SK-N-SH (cell line): ENCODE data around the gene AANAT. TPM values are rescaled to one million over a fixed set of nuclear protein-coding genes. Genes with fewer than 3 reads are reported as not detected.
"Not testable (repeated sequence)": the region's sequence is repeated elsewhere in the genome, so short reads cannot be mapped to it uniquely, and the experiment has no call there.

Experiments used
- CTCF ChIA-PET: fragments of 300-600, 350-600 bp; formaldehyde crosslinking; extraction: SDS; loops from one replicate; lab custom pipeline; 2021; lab: Yijun Ruan, JAX
- POLR2A ChIA-PET: fragments of 350-600 bp; sonication (Branson Sonifier 250); formaldehyde crosslinking; extraction: SDS; loops from one replicate; lab custom pipeline; 2020; ENCODE audit warnings: antibody characterized with exemption, inconsistent platforms; lab: Yijun Ruan, JAX
- DNase-seq: peaks from one replicate; pipeline ENCODE4 v3.0.0; 2012
- H2AFZ ChIP-seq: fragments of 200-600 bp; sonication (generic); 2 replicates; pipeline ENCODE4 v1.8.1; 2016; ENCODE audit warnings: antibody characterized with exemption, mild to moderate bottlenecking, low read depth
- H3F3A ChIP-seq: fragments of 200-600 bp; sonication (generic); replicated peaks from 2 replicates; pipeline ENCODE3; 2016; ENCODE audit warnings: antibody characterized with exemption, mild to moderate bottlenecking; ENCODE audit not compliant: insufficient read depth
- H3K27ac ChIP-seq, 2 experiments: fragments of 200-500 bp in 1 of 2; fragments of 200-600 bp in 1 of 2; sonication (Bioruptor generic) in 1 of 2; sonication (generic), shearing (Covaris generic) in 1 of 2; 2 replicates each; pipeline versions ENCODE4 v1.5.1 to v1.6.1; 2014 to 2016; ENCODE audit warnings: low read depth in 2 of 2, inconsistent platforms in 1 of 2, low read length in 1 of 2, mild to moderate bottlenecking in 1 of 2, mixed read lengths in 1 of 2
- H3K27me3 ChIP-seq: fragments of 200-600 bp; sonication (generic), shearing (Covaris generic); 2 replicates; pipeline ENCODE4 v1.6.1; 2016; ENCODE audit warnings: mixed run types; ENCODE audit not compliant: insufficient read depth
- H3K36me3 ChIP-seq, 2 experiments: fragments of 200-500 bp in 1 of 2; fragments of 200-600 bp in 1 of 2; sonication (Bioruptor generic) in 1 of 2; sonication (generic) in 1 of 2; replicated peaks in 1 of 2; 2 replicates each; pipeline versions ENCODE3 to v1.5.1; 2014 to 2016; ENCODE audit warnings: low read length in 1 of 2, mild to moderate bottlenecking in 1 of 2; ENCODE audit not compliant: insufficient read depth in 2 of 2, control insufficient read depth in 1 of 2
- H3K4me1 ChIP-seq, 2 experiments: fragments of 200-500 bp in 1 of 2; fragments of 200-600 bp in 1 of 2; sonication (Bioruptor generic) in 1 of 2; sonication (generic), shearing (Covaris generic) in 1 of 2; 2 replicates each; pipeline versions ENCODE4 v1.5.1 to v1.6.1; 2014 to 2016; ENCODE audit warnings: low read depth in 1 of 2, low read length in 1 of 2, mixed run types in 1 of 2; ENCODE audit not compliant: insufficient read depth in 2 of 2, control insufficient read depth in 1 of 2
- H3K4me2 ChIP-seq: fragments of 200-600 bp; sonication (generic), shearing (Covaris generic); 2 replicates; pipeline ENCODE4 v1.6.1; 2017; ENCODE audit warnings: mixed run types
- H3K4me3 ChIP-seq, 2 experiments: fragments of 200-500 bp in 1 of 2; fragments of 200-600 bp in 1 of 2; sonication (Bioruptor generic) in 1 of 2; sonication (generic), shearing (Covaris generic) in 1 of 2; 2 replicates each; pipeline versions ENCODE4 v1.5.1 to v1.8.1; 2014 to 2016; ENCODE audit warnings: low read depth in 2 of 2, inconsistent platforms in 1 of 2, low read length in 1 of 2, mild to moderate bottlenecking in 1 of 2, mixed read lengths in 1 of 2, moderate library complexity in 1 of 2
- H3K79me2 ChIP-seq: fragments of 200-600 bp; sonication (generic); 2 replicates; pipeline ENCODE4 v1.8.1; 2017; ENCODE audit warnings: mild to moderate bottlenecking; ENCODE audit not compliant: insufficient read depth
- H3K9ac ChIP-seq: fragments of 200-600 bp; sonication (generic); 2 replicates; pipeline ENCODE4 v1.6.1; 2017; ENCODE audit warnings: mixed run types
- H3K9me2 ChIP-seq: fragments of 200-600 bp; sonication (generic); 2 replicates; pipeline ENCODE4 v1.6.1; 2017; ENCODE audit warnings: mixed run types
- H3K9me3 ChIP-seq: fragments of 200-600 bp; sonication (generic); 2 replicates; pipeline ENCODE4 v1.6.1; 2017; ENCODE audit warnings: mixed run types, mild to moderate bottlenecking, moderate library complexity
- H4K20me1 ChIP-seq: fragments of 200-600 bp; sonication (generic); 2 replicates; pipeline ENCODE4 v1.6.1; 2017; ENCODE audit warnings: mild to moderate bottlenecking, mixed run types; ENCODE audit not compliant: insufficient read depth
- EZH2phosphoT487 ChIP-seq: fragments of 200-600 bp; sonication (generic); IDR thresholded peaks from 2 replicates; pipeline ENCODE4 v1.6.1; 2017; ENCODE audit warnings: low read depth, mixed run types, mild to moderate bottlenecking, antibody characterized with exemption, moderate library complexity, borderline replicate concordance
- FOXJ3 ChIP-seq: sonication (generic); formaldehyde crosslinking; IDR thresholded peaks from 2 replicates; pipeline ENCODE4 v1.5.1; 2020; ENCODE audit warnings: mild to moderate bottlenecking, missing genetic modification reagents
- FOXM1 ChIP-seq: IDR thresholded peaks from 2 replicates; pipeline ENCODE4 v1.4.0; 2012; ENCODE audit warnings: low read depth, mild to moderate bottlenecking
- MEF2A ChIP-seq: IDR thresholded peaks from 2 replicates; pipeline ENCODE4 v1.4.0; 2012; ENCODE audit warnings: low read depth, borderline replicate concordance
- MXI1 ChIP-seq: IDR thresholded peaks from 2 replicates; pipeline ENCODE4 v1.6.1; 2012; ENCODE audit warnings: mild to moderate bottlenecking, low read depth, low read length, improper control_type of control experiment
- RAD21 ChIP-seq: IDR thresholded peaks from 2 replicates; pipeline ENCODE4 v1.6.1; 2012; ENCODE audit warnings: mild to moderate bottlenecking, low read length
- RCOR1 ChIP-seq: fragments of 150-350 bp; IDR thresholded peaks from 2 replicates; pipeline ENCODE4 v1.6.1; 2017; ENCODE audit warnings: antibody characterized with exemption, low read length
- REST ChIP-seq: IDR thresholded peaks from 2 replicates; pipeline ENCODE4 v1.6.1; 2012; ENCODE audit warnings: mild to moderate bottlenecking, low read depth, low read length, moderate library complexity
- RFX5 ChIP-seq: IDR thresholded peaks from 2 replicates; pipeline ENCODE4 v1.6.1; 2012; ENCODE audit warnings: mild to moderate bottlenecking, improper control_type of control experiment, low read length
- SMC3 ChIP-seq: IDR thresholded peaks from 2 replicates; pipeline ENCODE4 v1.6.1; 2012; ENCODE audit warnings: low read depth, low read length, improper control_type of control experiment
- TAF1 ChIP-seq: IDR thresholded peaks from 2 replicates; pipeline ENCODE4 v1.6.1; 2012; ENCODE audit warnings: low read depth, mild to moderate bottlenecking, low read length, moderate library complexity, borderline replicate concordance
- ZBTB33 ChIP-seq: IDR thresholded peaks from 2 replicates; pipeline ENCODE4 v1.4.0; 2012; ENCODE audit warnings: low read depth, borderline replicate concordance
- WGBS: methylation state at CpG from one replicate; pipeline ENCODE4 v1.1.6; 2017; ENCODE audit warnings: low lambda C conversion rate; 5-methylcytosine and 5-hydroxymethylcytosine counted together
- polyA plus RNA-seq, 3 experiments: library from polyadenylated mRNA; depleted of rRNA; stranded (reverse); fragments of >200 nt; gene quantifications; 2 replicates each; pipeline ENCODE4 v1.2.3, GENCODE V29; 2012
- TF ChIP-seq, protein P1 (sequence below): fragments of 150-350 bp; IDR thresholded peaks from 2 replicates; pipeline ENCODE4 v1.6.1; 2017; ENCODE audit warnings: antibody characterized with exemption, low read length, low read depth, borderline replicate concordance

Gene AANAT
- polyA plus RNA-seq, 1 of the 3 experiments (the other 2 are of a cell fraction) = 0.26 TPM

DNA sequence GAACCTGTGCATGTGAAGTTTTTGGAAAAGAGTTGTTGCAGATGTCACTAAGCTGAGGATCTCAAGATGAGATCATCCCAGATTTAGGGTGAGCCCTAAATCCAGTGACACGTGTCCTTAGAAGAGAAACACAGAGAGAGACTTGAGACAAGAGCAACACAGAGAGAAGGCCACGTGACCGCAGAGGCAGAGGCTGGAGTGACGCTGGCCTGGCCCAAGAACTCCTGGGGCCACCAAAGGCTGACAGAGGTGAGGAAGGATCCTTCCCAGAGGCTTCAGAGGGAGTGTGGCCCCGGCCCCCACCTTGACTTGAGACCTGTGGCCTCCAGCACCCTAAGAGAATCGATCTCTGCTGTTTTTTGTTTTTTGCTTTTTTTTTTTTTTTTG is 45.9 kb downstream of the AANAT start (continued):
- TF ChIP-seq REST = no peak
- TF ChIP-seq MXI1 = no peak
- no peak for TF ChIP-seq RAD21
- no peak for TF ChIP-seq EZH2phosphoT487
- no peak for TF ChIP-seq RFX5
- TF ChIP-seq FOXM1 = no peak

DNA sequence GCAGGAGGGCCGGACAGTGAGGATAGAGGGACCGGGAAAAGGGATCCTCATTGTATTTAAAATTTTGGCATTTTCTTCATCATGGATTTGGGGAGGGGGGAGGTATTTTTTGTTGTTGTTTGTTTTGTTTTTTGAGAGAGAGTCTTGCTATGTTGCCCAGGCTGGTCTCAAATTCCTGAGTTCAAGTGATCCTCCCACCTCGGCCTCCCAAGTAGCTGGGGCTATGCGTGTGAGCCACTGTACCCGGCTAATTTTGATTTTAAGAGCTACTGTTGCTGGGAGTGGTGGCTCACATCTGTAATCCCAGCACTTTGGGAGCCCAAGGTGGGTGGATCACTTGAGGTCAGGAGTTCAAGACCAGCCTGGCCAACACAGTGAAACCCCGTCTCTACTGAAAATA is 47.0 kb downstream of the AANAT start:
- not testable (repeated sequence) for DNase-seq, H3K9ac ChIP-seq, H3K9me3 ChIP-seq, H3K4me2 ChIP-seq, H3K4me1 ChIP-seq, H3K4me3 ChIP-seq, H3K79me2 ChIP-seq, H3K9me2 ChIP-seq, H3F3A ChIP-seq, H3K36me3 ChIP-seq, H3K27ac ChIP-seq, H2AFZ ChIP-seq, H4K20me1 ChIP-seq
- 86% methylated on average over 6 of the region's 6 CpGs for WGBS
- H3K27me3 ChIP-seq = peaks cover 19% of the 10 kb centered on the region; the same call in 1 of the 2 replicates
- ChIA-PET CTCF (interaction anchor here (1.1 to 52.1 kb wide), 7 partner anchors 4 to 117 kb away, joined by 3 to 1687 read pairs (median 201); partner anchors contain the start of genes AANAT, CYGB, PRCD and RHBDF2), POLR2A (interaction anchor here (0.7 kb wide), 1 partner anchor 11 kb away, joined by 4 read pairs; no protein-coding TSS in a partner anchor)

DNA sequence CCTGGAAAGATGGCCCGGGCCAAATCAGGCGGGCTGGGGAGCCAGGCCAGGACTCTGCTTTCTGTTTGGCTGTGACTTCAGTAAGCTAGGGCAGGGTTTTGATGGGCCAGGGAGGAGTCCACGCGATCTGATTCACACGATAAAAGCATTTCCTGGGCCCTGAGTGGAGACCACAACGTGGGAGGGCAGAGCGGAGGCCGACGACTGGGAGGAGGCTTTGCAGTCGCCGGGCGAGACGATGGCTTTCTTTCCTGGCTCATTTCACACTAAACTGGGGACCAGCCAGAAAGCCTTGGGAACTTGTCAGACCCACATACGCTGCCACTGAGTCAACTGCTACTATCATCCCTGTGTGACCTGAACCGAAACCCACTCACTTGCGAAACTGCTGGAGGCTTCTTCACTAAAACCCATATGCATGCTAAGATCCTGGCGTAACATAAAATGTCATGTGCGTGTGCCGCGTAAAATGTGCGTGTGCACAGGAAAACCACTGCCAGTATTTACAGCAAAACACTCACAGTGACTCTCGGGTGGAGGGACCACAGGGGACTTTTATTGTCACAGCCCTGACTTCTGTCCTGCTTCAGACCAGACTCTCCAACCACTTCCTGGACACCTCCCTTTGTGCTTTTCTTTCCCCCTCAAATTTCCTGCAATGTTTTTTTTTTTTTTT is 48.0 kb downstream of the AANAT start:
- no peak overlapping the region for H3K9ac ChIP-seq
- no peak overlapping the region for H3K27ac ChIP-seq
- H3F3A ChIP-seq = no peaks in the 10 kb centered on the region
- H3K79me2 ChIP-seq = no peaks in the 10 kb centered on the region
- 90% methylated on average over 22 of the region's 22 CpGs for WGBS
- no peak overlapping the region for H3K4me3 ChIP-seq
- ChIA-PET POLR2A (no interaction called here), CTCF (interaction anchor here (2.2 to 52.1 kb wide), 6 partner anchors 5 to 118 kb away, joined by 8 to 1687 read pairs (median 201); partner anchors contain the start of genes AANAT, CYGB, PRCD and RHBDF2)
- TF ChIP-seq REST (no peak), ZBTB33 (no peak), SMC3 (no peak), FOXJ3 (CRISPR knock-in tag) (no peak), RCOR1 (no peak), MEF2A (no peak), FOXM1 (no peak), TAF1 (no peak)
- TF ChIP-seq, protein P1, sequence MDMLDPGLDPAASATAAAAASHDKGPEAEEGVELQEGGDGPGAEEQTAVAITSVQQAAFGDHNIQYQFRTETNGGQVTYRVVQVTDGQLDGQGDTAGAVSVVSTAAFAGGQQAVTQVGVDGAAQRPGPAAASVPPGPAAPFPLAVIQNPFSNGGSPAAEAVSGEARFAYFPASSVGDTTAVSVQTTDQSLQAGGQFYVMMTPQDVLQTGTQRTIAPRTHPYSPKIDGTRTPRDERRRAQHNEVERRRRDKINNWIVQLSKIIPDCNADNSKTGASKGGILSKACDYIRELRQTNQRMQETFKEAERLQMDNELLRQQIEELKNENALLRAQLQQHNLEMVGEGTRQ = no peak
- no peaks in the 10 kb centered on the region for H3K36me3 ChIP-seq
- no peak overlapping the region for H2AFZ ChIP-seq
- no peak for DNase-seq
- H3K9me2 ChIP-seq = no peaks in the 10 kb centered on the region
- no peaks in the 10 kb centered on the region for H3K9me3 ChIP-seq
- no peaks in the 10 kb centered on the region for H4K20me1 ChIP-seq
- no peak overlapping the region for H3K4me2 ChIP-seq
- H3K27me3 ChIP-seq = peaks cover 27% of the 10 kb centered on the region; the same call in 1 of the 2 replicates
- peaks cover 0 to 6% of the 10 kb centered on the region in 2 experiments; a peak in 1 of 4 replicates for H3K4me1 ChIP-seq
